Measurements from ENCODE around the gene ATXN7L1.

GRCh38 chr7:105768898-105769507 is 107.4 kb downstream of the ATXN7L1 start:
- TF ChIP-seq JUN (IDR thresholded peaks at IDR 0.05; ENCODE audit: low read depth, low read length) (no peak), CTCF (IDR thresholded peaks at IDR 0.05; ENCODE audit: control extremely low read depth in 1 of 3, insufficient read depth in 1 of 3, low read depth in 1 of 3, low read length in 3 of 3) (no peak), SIX5 (IDR thresholded peaks at IDR 0.05; ENCODE audit: low read depth, low read length) (no peak), MAX (IDR thresholded peaks at IDR 0.05) (no peak)

All from H1 (cell line).